Stimulated activated memory B cell treated with anti-CD40 and anti-IgM and Interleukin-4, amounts not matched to agents 10 μg/mL and 1 μg/mL and 100 μg/mL, for 72 hours (primary cell): Measurements from ENCODE around the gene GALNT8.
"Not testable (repeated sequence)": the region's sequence is repeated elsewhere in the genome, so short reads cannot be mapped to it uniquely, and the experiment has no call there.

ENCODE experiments used
- ATAC-seq: fragments of 150-1000 bp; cut with Tn5 transposase; 2 replicates; pipeline ENCODE4 v1.10.0; 2021
- H3K27ac Mint-ChIP-seq: one replicate; pipeline ENCODE4 v1.8.0; 2022; ENCODE audit warnings: mild to moderate bottlenecking, mixed read lengths
- H3K27me3 Mint-ChIP-seq: one replicate; pipeline ENCODE4 v1.8.0; 2022; ENCODE audit warnings: mixed read lengths
- H3K36me3 Mint-ChIP-seq: one replicate; pipeline ENCODE4 v1.8.0; 2022; ENCODE audit warnings: mixed read lengths
- H3K4me1 Mint-ChIP-seq: one replicate; pipeline ENCODE4 v1.8.0; 2022; ENCODE audit warnings: mixed read lengths
- H3K4me3 Mint-ChIP-seq: one replicate; pipeline ENCODE4 v1.8.0; 2022; ENCODE audit warnings: mild to moderate bottlenecking, moderate library complexity, mixed read lengths
- H3K9me3 Mint-ChIP-seq: one replicate; pipeline ENCODE4 v1.8.0; 2022; ENCODE audit warnings: mixed read lengths

GALNT8 gene

GRCh38 chr12:4719821-4720636 lies at the start of gene GALNT8:
Gene GALNT8, plus strand, starts transcription at chr12:4720400. Its CDS starts 278 bp downstream, at chr12:4720678.
- peaks cover 44% of the 10 kb centered on the region for H3K27me3 Mint-ChIP-seq
- no peak within 1 kb of the TSS for H3K27ac Mint-ChIP-seq

GRCh38 chr12:4679711-4680110 lies 40.5 kb upstream of the GALNT8 start:
- Mint-ChIP-seq H3K4me1 (no peaks in the 10 kb centered on the region), H3K9me3 (no peaks in the 10 kb centered on the region), H3K36me3 (peaks cover 58% of the 10 kb centered on the region), H3K27me3 (no peaks in the 10 kb centered on the region), H3K4me3 (no peak overlapping the region), H3K27ac (no peak overlapping the region)
- no peak for ATAC-seq

More at GRCh38 chr12:4719821-4720636, at the start of gene GALNT8:
- no peaks in the 10 kb centered on the region for H3K36me3 Mint-ChIP-seq
- no peaks in the 10 kb centered on the region for H3K9me3 Mint-ChIP-seq
- ATAC-seq = no peak
- no peak within 1 kb of the TSS for H3K4me3 Mint-ChIP-seq
- peaks cover 5% of the 10 kb centered on the region for H3K4me1 Mint-ChIP-seq

GRCh38 chr12:4681732-4682131 lies 38.5 kb upstream of the GALNT8 start:
- Mint-ChIP-seq H3K4me1 (no peaks in the 10 kb centered on the region), H3K27me3 (no peaks in the 10 kb centered on the region), H3K27ac (no peak overlapping the region), H3K36me3 (peaks cover 73% of the 10 kb centered on the region), H3K9me3 (no peaks in the 10 kb centered on the region), H3K4me3 (no peak overlapping the region)
- no peak for ATAC-seq

- no peak for ATAC-seq
- H3K27ac Mint-ChIP-seq = no peak overlapping the region
- H3K4me1 Mint-ChIP-seq = no peaks in the 10 kb centered on the region
- H3K4me3 Mint-ChIP-seq = no peak overlapping the region
- H3K27me3 Mint-ChIP-seq = no peaks in the 10 kb centered on the region
- H3K9me3 Mint-ChIP-seq = no peaks in the 10 kb centered on the region
- peaks cover 62% of the 10 kb centered on the region for H3K36me3 Mint-ChIP-seq
Observed at GRCh38 chr12:4685317-4685716, 34.9 kb upstream of the GALNT8 start.

GRCh38 chr12:4690760-4691159 lies 29.4 kb upstream of the GALNT8 start:
- Mint-ChIP-seq H3K4me3 (no peak overlapping the region), H3K9me3 (no peaks in the 10 kb centered on the region), H3K27me3 (no peaks in the 10 kb centered on the region), H3K36me3 (peaks cover 66% of the 10 kb centered on the region), H3K4me1 (no peaks in the 10 kb centered on the region), H3K27ac (no peak overlapping the region)
- ATAC-seq = no peak

- Mint-ChIP-seq H3K4me1 (no peaks in the 10 kb centered on the region), H3K4me3 (no peak overlapping the region), H3K27me3 (no peaks in the 10 kb centered on the region), H3K36me3 (peaks cover 30% of the 10 kb centered on the region), H3K27ac (no peak overlapping the region), H3K9me3 (no peaks in the 10 kb centered on the region)
- ATAC-seq = no peak
Observed at GRCh38 chr12:4700621-4701026, 19.6 kb upstream of the GALNT8 start.

- peaks cover 22% of the 10 kb centered on the region for H3K36me3 Mint-ChIP-seq
- no peaks in the 10 kb centered on the region for H3K4me1 Mint-ChIP-seq
- no peaks in the 10 kb centered on the region for H3K27me3 Mint-ChIP-seq
- ATAC-seq = no peak
- no peak overlapping the region for H3K27ac Mint-ChIP-seq
- no peak overlapping the region for H3K4me3 Mint-ChIP-seq
- H3K9me3 Mint-ChIP-seq = no peaks in the 10 kb centered on the region
Observed at GRCh38 chr12:4701395-4702190, 18.6 kb upstream of the GALNT8 start.

- H3K9me3 Mint-ChIP-seq = no peaks in the 10 kb centered on the region
- H3K36me3 Mint-ChIP-seq = peaks cover 19% of the 10 kb centered on the region
- no peak for ATAC-seq
- H3K27ac Mint-ChIP-seq = no peak overlapping the region
- no peak overlapping the region for H3K4me3 Mint-ChIP-seq
- H3K4me1 Mint-ChIP-seq = no peaks in the 10 kb centered on the region
- H3K27me3 Mint-ChIP-seq = no peaks in the 10 kb centered on the region
Observed at GRCh38 chr12:4703676-4704075, 16.5 kb upstream of the GALNT8 start.

- Mint-ChIP-seq H3K9me3 (no peaks in the 10 kb centered on the region), H3K27me3 (no peaks in the 10 kb centered on the region), H3K27ac (no peak overlapping the region), H3K4me1 (no peaks in the 10 kb centered on the region), H3K36me3 (peaks cover 3% of the 10 kb centered on the region), H3K4me3 (no peak overlapping the region)
- no peak for ATAC-seq
Observed at GRCh38 chr12:4705824-4706223, 14.4 kb upstream of the GALNT8 start.

- no peak overlapping the region for H3K4me3 Mint-ChIP-seq
- H3K27ac Mint-ChIP-seq = no peak overlapping the region
- H3K27me3 Mint-ChIP-seq = no peaks in the 10 kb centered on the region
- H3K4me1 Mint-ChIP-seq = no peaks in the 10 kb centered on the region
- no peaks in the 10 kb centered on the region for H3K9me3 Mint-ChIP-seq
- no peaks in the 10 kb centered on the region for H3K36me3 Mint-ChIP-seq
- no peak for ATAC-seq
Observed at GRCh38 chr12:4707306-4707705, 12.9 kb upstream of the GALNT8 start.

GRCh38 chr12:4710113-4710512 lies 10.1 kb upstream of the GALNT8 start:
- Mint-ChIP-seq H3K9me3 (no peaks in the 10 kb centered on the region), H3K36me3 (no peaks in the 10 kb centered on the region), H3K4me1 (no peaks in the 10 kb centered on the region), H3K27me3 (no peaks in the 10 kb centered on the region), H3K4me3 (no peak overlapping the region), H3K27ac (no peak overlapping the region)
- ATAC-seq = no peak

GRCh38 chr12:4714879-4715278 lies 5.3 kb upstream of the GALNT8 start:
- H3K4me1 Mint-ChIP-seq = no peaks in the 10 kb centered on the region
- H3K27me3 Mint-ChIP-seq = peaks cover 13% of the 10 kb centered on the region
- H3K27ac Mint-ChIP-seq = no peak overlapping the region
- no peaks in the 10 kb centered on the region for H3K9me3 Mint-ChIP-seq
- no peak overlapping the region for H3K4me3 Mint-ChIP-seq
- H3K36me3 Mint-ChIP-seq = no peaks in the 10 kb centered on the region
- ATAC-seq = no peak

- no peak overlapping the region for H3K4me3 Mint-ChIP-seq
- peaks cover 5% of the 10 kb centered on the region for H3K4me1 Mint-ChIP-seq
- H3K27ac Mint-ChIP-seq = no peak overlapping the region
- H3K9me3 Mint-ChIP-seq = no peaks in the 10 kb centered on the region
- no peaks in the 10 kb centered on the region for H3K36me3 Mint-ChIP-seq
- ATAC-seq = no peak
- peaks cover 36% of the 10 kb centered on the region for H3K27me3 Mint-ChIP-seq
Observed at GRCh38 chr12:4717806-4718205, 2.4 kb upstream of the GALNT8 start.

GRCh38 chr12:4720637-4720995 lies 416 bp downstream of the GALNT8 start:
- H3K4me1 Mint-ChIP-seq = peaks cover 5% of the 10 kb centered on the region
- H3K27ac Mint-ChIP-seq = no peak overlapping the region
- ATAC-seq = no peak
- no peaks in the 10 kb centered on the region for H3K36me3 Mint-ChIP-seq
- H3K4me3 Mint-ChIP-seq = no peak overlapping the region
- H3K9me3 Mint-ChIP-seq = no peaks in the 10 kb centered on the region
- H3K27me3 Mint-ChIP-seq = peaks cover 44% of the 10 kb centered on the region

GRCh38 chr12:4721587-4721986 lies 1.4 kb downstream of the GALNT8 start:
- ATAC-seq, H3K4me1 Mint-ChIP-seq, H3K36me3 Mint-ChIP-seq, H3K9me3 Mint-ChIP-seq, H3K4me3 Mint-ChIP-seq, H3K27ac Mint-ChIP-seq: not testable (repeated sequence)
- H3K27me3 Mint-ChIP-seq = peaks cover 44% of the 10 kb centered on the region

- no peaks in the 10 kb centered on the region for H3K36me3 Mint-ChIP-seq
- H3K27me3 Mint-ChIP-seq = peaks cover 44% of the 10 kb centered on the region
- H3K9me3 Mint-ChIP-seq = no peaks in the 10 kb centered on the region
- H3K4me3 Mint-ChIP-seq = no peak overlapping the region
- peaks cover 5% of the 10 kb centered on the region for H3K4me1 Mint-ChIP-seq
- H3K27ac Mint-ChIP-seq = no peak overlapping the region
- ATAC-seq = no peak
Observed at GRCh38 chr12:4723226-4723625, 3.0 kb downstream of the GALNT8 start.
